HCT116 (cell line): ENCODE results near the gene PLA2R1.

Experiments used
- EZH2 ChIP-seq: fragments of 200-600 bp; sonication (generic); IDR thresholded peaks from 2 replicates; pipeline ENCODE4 v1.6.1; 2017; ENCODE audit warnings: antibody characterized with exemption, mixed run types
- POLR2A ChIP-seq: IDR thresholded peaks from 2 replicates; pipeline ENCODE4 v1.7.0; 2011; ENCODE audit warnings: borderline replicate concordance; ENCODE audit not compliant: insufficient read depth, insufficient read length; ENCODE audit errors: extremely low read depth
- POLR2AphosphoS5 ChIP-seq: IDR thresholded peaks from 2 replicates; pipeline ENCODE4 v1.6.1; 2011; ENCODE audit warnings: mild to moderate bottlenecking, low read depth, low read length, moderate library complexity
- RAD21 ChIP-seq: IDR thresholded peaks from 2 replicates; pipeline ENCODE4 v1.6.1; 2012; ENCODE audit warnings: low read depth, mild to moderate bottlenecking
- SP1 ChIP-seq: IDR thresholded peaks from 2 replicates; pipeline ENCODE4 v1.6.1; 2012; ENCODE audit warnings: low read depth
- SRF ChIP-seq: IDR thresholded peaks from 2 replicates; pipeline ENCODE4 v1.6.1; 2012; ENCODE audit warnings: low read depth
- YY1 ChIP-seq: IDR thresholded peaks from 2 replicates; pipeline ENCODE4 v1.6.1; 2011; ENCODE audit warnings: low read length, low read depth, moderate library complexity, mild to moderate bottlenecking; ENCODE audit not compliant: insufficient replicate concordance; ENCODE audit errors: extremely low read depth
- ZNF274 ChIP-seq: fragments of 200-500 bp; sonication (Bioruptor generic); IDR thresholded peaks from 2 replicates; pipeline ENCODE4 v1.6.1; 2014; ENCODE audit warnings: mild to moderate bottlenecking, low read depth, low read length, inconsistent platforms
- TF ChIP-seq, protein P1 (sequence below), 3 experiments: fragments of 200-600 bp in 1 of 3; sonication (generic) in 1 of 3; IDR thresholded peaks in 2 of 3; conservative IDR thresholded peaks in 1 of 3; 2 replicates each; pipeline ENCODE4 v1.5.1; 2012 to 2017; ENCODE audit warnings: low read depth in 2 of 3, low read length in 2 of 3, antibody characterized with exemption in 1 of 3, borderline replicate concordance in 1 of 3, control low read depth in 1 of 3, mild to moderate bottlenecking in 1 of 3, mixed read lengths in 1 of 3, mixed run types in 1 of 3, moderate library complexity in 1 of 3; ENCODE audit not compliant: insufficient read depth in 1 of 3
- TF ChIP-seq, protein P2 (sequence below): IDR thresholded peaks from 2 replicates; pipeline ENCODE4 v1.6.1; 2012; ENCODE audit warnings: low read depth

DNA sequence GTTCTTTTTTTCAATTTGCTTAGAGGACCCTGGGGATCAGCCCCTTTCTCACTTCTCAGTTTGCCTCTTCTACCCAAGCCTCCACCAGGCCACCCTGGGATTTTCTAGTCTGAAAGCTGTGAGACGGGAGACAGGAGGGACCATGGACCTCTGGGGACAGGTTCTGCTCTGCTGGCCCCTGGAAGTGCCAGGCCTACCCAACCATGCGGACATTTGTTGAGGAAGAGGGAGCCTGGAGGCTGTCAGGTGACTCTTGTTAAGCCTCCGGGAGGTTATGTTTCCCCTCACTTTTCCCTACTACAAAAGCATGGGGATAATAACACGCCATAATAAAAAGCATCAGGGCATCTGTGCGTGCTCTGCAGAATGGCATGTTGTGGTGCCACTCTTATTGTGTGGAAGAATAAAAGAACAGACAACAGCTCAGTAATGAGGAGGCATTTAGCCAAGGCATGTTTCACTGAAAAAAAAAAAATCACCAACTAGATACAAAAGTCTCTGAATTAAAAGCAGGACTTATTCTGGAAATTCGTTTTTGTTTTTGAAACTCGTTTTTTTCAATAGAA is 48.3 kb upstream of the PLA2R1 start:
- TF ChIP-seq, protein P1, sequence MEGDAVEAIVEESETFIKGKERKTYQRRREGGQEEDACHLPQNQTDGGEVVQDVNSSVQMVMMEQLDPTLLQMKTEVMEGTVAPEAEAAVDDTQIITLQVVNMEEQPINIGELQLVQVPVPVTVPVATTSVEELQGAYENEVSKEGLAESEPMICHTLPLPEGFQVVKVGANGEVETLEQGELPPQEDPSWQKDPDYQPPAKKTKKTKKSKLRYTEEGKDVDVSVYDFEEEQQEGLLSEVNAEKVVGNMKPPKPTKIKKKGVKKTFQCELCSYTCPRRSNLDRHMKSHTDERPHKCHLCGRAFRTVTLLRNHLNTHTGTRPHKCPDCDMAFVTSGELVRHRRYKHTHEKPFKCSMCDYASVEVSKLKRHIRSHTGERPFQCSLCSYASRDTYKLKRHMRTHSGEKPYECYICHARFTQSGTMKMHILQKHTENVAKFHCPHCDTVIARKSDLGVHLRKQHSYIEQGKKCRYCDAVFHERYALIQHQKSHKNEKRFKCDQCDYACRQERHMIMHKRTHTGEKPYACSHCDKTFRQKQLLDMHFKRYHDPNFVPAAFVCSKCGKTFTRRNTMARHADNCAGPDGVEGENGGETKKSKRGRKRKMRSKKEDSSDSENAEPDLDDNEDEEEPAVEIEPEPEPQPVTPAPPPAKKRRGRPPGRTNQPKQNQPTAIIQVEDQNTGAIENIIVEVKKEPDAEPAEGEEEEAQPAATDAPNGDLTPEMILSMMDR (IDR thresholded peaks at IDR 0.05 in 2 of 3, conservative IDR thresholded peaks at IDR 0.05 in 1 of 3; ENCODE audit: borderline replicate concordance in 1 of 3, insufficient read depth in 1 of 3, low read depth in 2 of 3, low read length in 2 of 3): no peak
- no peak for TF ChIP-seq EZH2
- TF ChIP-seq, protein P2, sequence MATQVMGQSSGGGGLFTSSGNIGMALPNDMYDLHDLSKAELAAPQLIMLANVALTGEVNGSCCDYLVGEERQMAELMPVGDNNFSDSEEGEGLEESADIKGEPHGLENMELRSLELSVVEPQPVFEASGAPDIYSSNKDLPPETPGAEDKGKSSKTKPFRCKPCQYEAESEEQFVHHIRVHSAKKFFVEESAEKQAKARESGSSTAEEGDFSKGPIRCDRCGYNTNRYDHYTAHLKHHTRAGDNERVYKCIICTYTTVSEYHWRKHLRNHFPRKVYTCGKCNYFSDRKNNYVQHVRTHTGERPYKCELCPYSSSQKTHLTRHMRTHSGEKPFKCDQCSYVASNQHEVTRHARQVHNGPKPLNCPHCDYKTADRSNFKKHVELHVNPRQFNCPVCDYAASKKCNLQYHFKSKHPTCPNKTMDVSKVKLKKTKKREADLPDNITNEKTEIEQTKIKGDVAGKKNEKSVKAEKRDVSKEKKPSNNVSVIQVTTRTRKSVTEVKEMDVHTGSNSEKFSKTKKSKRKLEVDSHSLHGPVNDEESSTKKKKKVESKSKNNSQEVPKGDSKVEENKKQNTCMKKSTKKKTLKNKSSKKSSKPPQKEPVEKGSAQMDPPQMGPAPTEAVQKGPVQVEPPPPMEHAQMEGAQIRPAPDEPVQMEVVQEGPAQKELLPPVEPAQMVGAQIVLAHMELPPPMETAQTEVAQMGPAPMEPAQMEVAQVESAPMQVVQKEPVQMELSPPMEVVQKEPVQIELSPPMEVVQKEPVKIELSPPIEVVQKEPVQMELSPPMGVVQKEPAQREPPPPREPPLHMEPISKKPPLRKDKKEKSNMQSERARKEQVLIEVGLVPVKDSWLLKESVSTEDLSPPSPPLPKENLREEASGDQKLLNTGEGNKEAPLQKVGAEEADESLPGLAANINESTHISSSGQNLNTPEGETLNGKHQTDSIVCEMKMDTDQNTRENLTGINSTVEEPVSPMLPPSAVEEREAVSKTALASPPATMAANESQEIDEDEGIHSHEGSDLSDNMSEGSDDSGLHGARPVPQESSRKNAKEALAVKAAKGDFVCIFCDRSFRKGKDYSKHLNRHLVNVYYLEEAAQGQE: no peak
- no peak for TF ChIP-seq SRF
- no peak for TF ChIP-seq ZNF274
- no peak for TF ChIP-seq POLR2AphosphoS5
- TF ChIP-seq SP1: no peak
- TF ChIP-seq YY1: no peak
- no peak for TF ChIP-seq POLR2A
- TF ChIP-seq RAD21: no peak
